PC-9 (cell line): ENCODE results near the gene AMOTL2.

Source experiments
- CTCF ChIP-seq: fragments of 200-600 bp; sonication (generic); conservative IDR thresholded peaks from 2 replicates; pipeline ENCODE4 v1.6.1; 2017; ENCODE audit warnings: mixed run types, antibody characterized with exemption, mild to moderate bottlenecking, moderate library complexity
- EZH2 ChIP-seq: fragments of 200-600 bp; sonication (generic); IDR thresholded peaks from 2 replicates; pipeline ENCODE4 v1.8.0; 2017; ENCODE audit warnings: antibody characterized with exemption, low read depth

- TF ChIP-seq CTCF (no peak), EZH2 (no peak)
Measured at GRCh38 chr3:134353831-134354611, 20.2 kb downstream of the AMOTL2 start.
